WTC11 (cell line): Measurements from ENCODE around the gene LRRC63. TPM values are rescaled to one million over a fixed set of nuclear protein-coding genes. Genes with fewer than 3 reads are reported as not detected.

Source experiments
- ATAC-seq: fragments of 200-7000 bp; cut with Tn5 transposase; 2 replicates; pipeline ENCODE4 v1.10.0; 2021; ENCODE audit warnings: mild to moderate bottlenecking, moderate library complexity
- CTCF ChIA-PET: fragments of 300-600 bp; sonication (Branson Sonifier 250); formaldehyde crosslinking; loops from one replicate; lab custom pipeline; 2021; ENCODE audit warnings: antibody characterized with exemption; lab: Charles Lee
- POLR2A ChIA-PET: fragments of 350-600 bp; sonication (Branson Sonifier 250); formaldehyde crosslinking; loops from one replicate; lab custom pipeline; 2021; ENCODE audit warnings: antibody characterized with exemption; lab: Charles Lee
- DNase-seq: peaks from one replicate; pipeline ENCODE4 v3.0.0; 2021; ENCODE audit warnings: low spot score
- H3K27ac Mint-ChIP-seq: 2 replicates; pipeline ENCODE4 v1.8.0; 2021; ENCODE audit warnings: mixed read lengths
- H3K27me3 Mint-ChIP-seq: 2 replicates; pipeline ENCODE4 v1.8.0; 2021; ENCODE audit warnings: low read depth, mild to moderate bottlenecking, moderate library complexity, mixed read lengths
- H3K36me3 Mint-ChIP-seq: 2 replicates; pipeline ENCODE4 v1.8.0; 2021; ENCODE audit warnings: mixed read lengths
- H3K4me1 Mint-ChIP-seq: 2 replicates; pipeline ENCODE4 v1.8.0; 2022; ENCODE audit warnings: mixed read lengths
- H3K4me3 Mint-ChIP-seq: 2 replicates; pipeline ENCODE4 v1.8.0; 2021; ENCODE audit warnings: mild to moderate bottlenecking, moderate library complexity, mixed read lengths
- H3K9me3 Mint-ChIP-seq: 2 replicates; pipeline ENCODE4 v1.8.0; 2021; ENCODE audit warnings: mixed read lengths
- ATF3 ChIP-seq: sonication (generic); formaldehyde crosslinking; conservative IDR thresholded peaks from 2 replicates; pipeline ENCODE4 v1.8.1; 2022; ENCODE audit warnings: mild to moderate bottlenecking, missing genetic modification reagents
- CTCF ChIP-seq: fragments of 200-600 bp; IDR thresholded peaks from 2 replicates; pipeline ENCODE4 v1.8.0; 2022; ENCODE audit warnings: antibody characterized with exemption
- ELF4 ChIP-seq: sonication (generic); formaldehyde crosslinking; IDR thresholded peaks from 2 replicates; pipeline ENCODE4 v1.8.1; 2022; ENCODE audit warnings: low read depth, mild to moderate bottlenecking, moderate library complexity, missing genetic modification reagents
- EMX1 ChIP-seq: fragments of 250-450 bp; sonication (Bioruptor Pico); IDR thresholded peaks from 2 replicates; pipeline ENCODE4 v1.8.0; 2021; ENCODE audit warnings: mild to moderate bottlenecking
- GTF2I ChIP-seq: fragments of 250-450 bp; sonication (Bioruptor Pico); conservative IDR thresholded peaks from 2 replicates; pipeline ENCODE4 v1.4.0; 2021; ENCODE audit warnings: mild to moderate bottlenecking
- HMGA2 ChIP-seq: fragments of 250-450 bp; sonication (Bioruptor Pico); IDR thresholded peaks from 2 replicates; pipeline ENCODE4 v1.4.0; 2021; ENCODE audit warnings: mild to moderate bottlenecking, moderate library complexity
- NFE2L1 ChIP-seq: sonication (generic); formaldehyde crosslinking; IDR thresholded peaks from 2 replicates; pipeline ENCODE4 v1.8.1; 2023; ENCODE audit warnings: missing genetic modification reagents
- NR3C1 ChIP-seq: sonication (generic); formaldehyde crosslinking; conservative IDR thresholded peaks from 2 replicates; pipeline ENCODE4 v1.8.1; 2023; ENCODE audit warnings: low read depth, mild to moderate bottlenecking, missing genetic modification reagents
- PRDM15 ChIP-seq: sonication (generic); formaldehyde crosslinking; IDR thresholded peaks from 2 replicates; pipeline ENCODE4 v1.8.0; 2022; ENCODE audit warnings: missing genetic modification reagents
- RELA ChIP-seq: sonication (generic); formaldehyde crosslinking; IDR thresholded peaks from 2 replicates; pipeline ENCODE4 v1.8.1; 2022; ENCODE audit warnings: missing genetic modification reagents, mild to moderate bottlenecking, borderline replicate concordance
- SMAD3 ChIP-seq: sonication (generic); formaldehyde crosslinking; IDR thresholded peaks from 2 replicates; pipeline ENCODE4 v1.8.0; 2022; ENCODE audit warnings: missing genetic modification reagents, mild to moderate bottlenecking, borderline replicate concordance
- SMAD4 ChIP-seq: sonication (generic); formaldehyde crosslinking; IDR thresholded peaks from 2 replicates; pipeline ENCODE4 v1.8.0; 2022; ENCODE audit warnings: mild to moderate bottlenecking, missing genetic modification reagents
- SOX15 ChIP-seq: fragments of 250-450 bp; sonication (Bioruptor Pico); IDR thresholded peaks from 2 replicates; pipeline ENCODE4 v1.9.0; 2021; ENCODE audit warnings: mild to moderate bottlenecking
- STAT6 ChIP-seq: sonication (generic); formaldehyde crosslinking; conservative IDR thresholded peaks from 2 replicates; pipeline ENCODE4 v1.8.1; 2023; ENCODE audit warnings: mild to moderate bottlenecking, low read depth, missing genetic modification reagents, moderate library complexity
- TP53 ChIP-seq: sonication (generic); formaldehyde crosslinking; IDR thresholded peaks from 2 replicates; pipeline ENCODE4 v1.8.1; 2023; ENCODE audit warnings: mild to moderate bottlenecking, missing genetic modification reagents
- ZBTB43 ChIP-seq: sonication (generic); formaldehyde crosslinking; IDR thresholded peaks from 2 replicates; pipeline ENCODE4 v1.8.1; 2023; ENCODE audit warnings: mild to moderate bottlenecking, missing genetic modification reagents
- ZNF138 ChIP-seq: sonication (generic); formaldehyde crosslinking; conservative IDR thresholded peaks from 2 replicates; pipeline ENCODE4 v1.8.1; 2022; ENCODE audit warnings: mild to moderate bottlenecking, moderate library complexity, missing genetic modification reagents
- ZNF219 ChIP-seq: sonication (generic); formaldehyde crosslinking; IDR thresholded peaks from 2 replicates; pipeline ENCODE4 v1.8.0; 2023; ENCODE audit warnings: missing genetic modification reagents, mild to moderate bottlenecking, borderline replicate concordance
- ZNF317 ChIP-seq: sonication (generic); formaldehyde crosslinking; IDR thresholded peaks from 2 replicates; pipeline ENCODE4 v1.8.1; 2023; ENCODE audit warnings: low read depth, mild to moderate bottlenecking, moderate library complexity, missing genetic modification reagents, borderline replicate concordance
- ZNF512 ChIP-seq: sonication (generic); formaldehyde crosslinking; IDR thresholded peaks from 2 replicates; pipeline ENCODE4 v1.8.1; 2022; ENCODE audit warnings: missing genetic modification reagents, borderline replicate concordance
- total RNA-seq: library from RNA; stranded (reverse); gene quantifications from 3 replicates; pipeline ENCODE4 v1.2.3, GENCODE V29; 2021

LRRC63 gene
- total RNA-seq, 1 experiment from 2014 or later: not detected

GRCh38 chr13:46206143-46206542 is 5.6 kb upstream of the LRRC63 start (continued):
- no peak for TF ChIP-seq STAT6 (CRISPR knock-in tag)
- TF ChIP-seq ZNF512 (CRISPR knock-in tag): no peak
- TF ChIP-seq SOX15: no peak
- TF ChIP-seq TP53: no peak
- no peak for TF ChIP-seq RELA (CRISPR knock-in tag)
- TF ChIP-seq NR3C1: no peak
- TF ChIP-seq, all 79 proteins: peak for 0

GRCh38 chr13:46207828-46208227 is 3.9 kb upstream of the LRRC63 start:
- DNase-seq (no peak), ATAC-seq (peak; percentile 19; the same call in 1 of the 2 replicates)
- peaks cover 12% of the 10 kb centered on the region for H3K4me1 Mint-ChIP-seq
- no peak overlapping the region for H3K27ac Mint-ChIP-seq
- ChIA-PET POLR2A (no interaction called here), CTCF (no interaction called here)
- TF ChIP-seq NFE2L1 (CRISPR knock-in tag) (no peak), ZNF317 (CRISPR knock-in tag) (no peak), ATF3 (CRISPR knock-in tag) (no peak), GTF2I (no peak), ZNF219 (no peak), CTCF (no peak), HMGA2 (no peak), ZNF138 (CRISPR knock-in tag) (no peak), SMAD3 (no peak), EMX1 (no peak), SMAD4 (CRISPR knock-in tag) (no peak), ZBTB43 (CRISPR knock-in tag) (no peak), PRDM15 (CRISPR knock-in tag) (no peak), NR3C1 (no peak), ELF4 (CRISPR knock-in tag) (no peak)
- no peaks in the 10 kb centered on the region for H3K9me3 Mint-ChIP-seq
- no peak overlapping the region for H3K4me3 Mint-ChIP-seq
- H3K27me3 Mint-ChIP-seq: peaks cover 20% of the 10 kb centered on the region
- H3K36me3 Mint-ChIP-seq: no peaks in the 10 kb centered on the region
